HG03097 (cell line): Measurements from ENCODE around the gene IL13RA1.
"Not testable (repeated sequence)": the region's sequence is repeated elsewhere in the genome, so short reads cannot be mapped to it uniquely, and the experiment has no call there.

Experiments used
- ATAC-seq: cut with Tn5 transposase; IDR thresholded peaks from one replicate; pipeline ENCODE4 v1.9.1; 2021; ENCODE audit not compliant: unreplicated experiment, low FRiP score

IL13RA1 gene

DNA sequence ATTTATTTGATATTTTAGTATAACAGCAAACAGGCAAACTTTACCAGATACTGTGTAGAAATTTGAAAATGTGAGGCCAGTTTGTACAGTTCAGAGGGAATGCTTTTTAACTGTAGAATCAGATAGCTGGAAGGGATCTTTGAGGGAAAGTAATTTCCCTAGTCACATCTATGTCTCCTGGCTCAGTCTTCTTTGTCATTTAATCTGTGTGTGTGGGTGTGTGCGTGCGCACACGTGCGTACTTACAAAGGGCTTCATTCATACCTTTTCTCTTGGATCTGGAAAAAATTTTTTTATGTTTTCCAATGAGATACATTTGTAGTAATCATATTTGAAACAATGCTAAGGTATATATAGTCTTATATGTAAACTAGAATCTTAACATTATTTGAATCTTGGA, 44.6 kb downstream of the IL13RA1 start:
- no peak for ATAC-seq

DNA sequence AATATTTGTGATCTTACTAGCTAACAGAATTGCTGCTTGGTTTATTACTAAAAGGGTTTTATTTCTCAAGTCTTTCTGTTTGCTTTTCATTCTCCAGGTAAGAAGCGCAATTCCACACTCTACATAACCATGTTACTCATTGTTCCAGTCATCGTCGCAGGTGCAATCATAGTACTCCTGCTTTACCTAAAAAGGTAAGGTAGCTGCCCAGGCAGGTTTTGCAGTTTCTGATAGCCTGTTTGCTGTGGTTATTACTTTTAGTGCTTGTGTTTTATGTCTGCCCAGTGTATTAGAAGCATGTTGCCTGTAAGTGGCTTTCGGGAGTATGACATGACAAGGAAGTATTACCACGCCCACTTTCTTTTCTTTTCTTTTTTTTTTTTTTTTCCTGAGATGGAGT, 46.4 kb downstream of the IL13RA1 start:
- ATAC-seq: no peak

DNA sequence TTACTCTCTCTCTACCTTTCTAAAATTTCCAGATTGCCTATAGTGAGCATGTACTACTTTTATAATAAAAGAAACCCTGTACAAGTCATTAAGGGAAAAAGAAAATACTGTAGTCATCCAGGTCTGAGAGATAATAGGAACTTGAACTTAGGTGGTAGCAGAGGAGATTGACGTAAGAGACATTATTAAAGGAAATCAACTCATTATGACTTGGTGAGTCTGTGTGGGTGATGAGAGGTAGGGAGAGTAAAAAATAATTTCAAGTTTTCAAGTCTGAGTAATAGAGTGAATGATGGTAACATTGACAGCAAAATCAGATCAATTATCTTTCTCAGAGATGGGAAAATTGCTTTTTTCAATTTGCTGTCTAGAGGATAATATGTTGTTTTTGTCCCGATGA, 52.2 kb downstream of the IL13RA1 start:
- no peak for ATAC-seq

DNA sequence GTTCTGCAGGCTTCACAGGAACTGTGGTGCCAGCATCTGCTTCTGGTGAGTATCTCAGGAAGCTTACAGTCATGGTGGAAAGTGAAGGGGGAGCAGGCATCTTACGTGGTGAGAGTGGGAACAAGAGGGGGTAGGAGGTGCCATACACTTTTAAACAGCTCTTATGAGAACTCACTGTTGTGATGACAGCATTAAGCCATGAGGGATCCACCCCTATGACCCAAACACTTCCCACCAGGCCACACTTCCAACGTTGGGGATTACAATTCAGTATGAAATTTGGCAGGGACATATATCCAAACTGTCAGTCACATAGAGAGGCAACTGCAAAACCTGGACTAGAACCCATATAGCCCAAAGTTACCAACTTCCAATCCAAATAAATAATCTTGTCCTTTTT, 53.1 kb downstream of the IL13RA1 start:
- ATAC-seq: no peak

DNA sequence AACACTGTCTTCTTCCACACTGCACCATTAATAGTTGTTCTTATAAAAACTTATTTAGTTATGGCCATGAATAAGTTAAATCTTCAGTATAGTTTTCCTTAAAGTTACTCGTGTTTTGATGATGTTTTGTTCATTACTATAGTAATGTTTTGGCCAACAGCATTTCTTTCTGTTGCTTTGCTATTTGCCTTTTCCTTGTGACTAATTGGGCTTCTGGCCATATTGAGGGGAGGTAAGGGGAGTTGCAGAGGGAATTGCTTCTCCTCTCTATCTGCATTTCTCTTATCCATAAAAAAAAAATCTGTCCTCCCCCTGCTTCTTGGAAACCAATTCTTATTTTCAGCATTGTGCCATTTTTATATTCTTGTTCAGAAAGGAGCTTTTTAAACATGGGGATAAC, 53.5 kb downstream of the IL13RA1 start:
- ATAC-seq: no peak

DNA sequence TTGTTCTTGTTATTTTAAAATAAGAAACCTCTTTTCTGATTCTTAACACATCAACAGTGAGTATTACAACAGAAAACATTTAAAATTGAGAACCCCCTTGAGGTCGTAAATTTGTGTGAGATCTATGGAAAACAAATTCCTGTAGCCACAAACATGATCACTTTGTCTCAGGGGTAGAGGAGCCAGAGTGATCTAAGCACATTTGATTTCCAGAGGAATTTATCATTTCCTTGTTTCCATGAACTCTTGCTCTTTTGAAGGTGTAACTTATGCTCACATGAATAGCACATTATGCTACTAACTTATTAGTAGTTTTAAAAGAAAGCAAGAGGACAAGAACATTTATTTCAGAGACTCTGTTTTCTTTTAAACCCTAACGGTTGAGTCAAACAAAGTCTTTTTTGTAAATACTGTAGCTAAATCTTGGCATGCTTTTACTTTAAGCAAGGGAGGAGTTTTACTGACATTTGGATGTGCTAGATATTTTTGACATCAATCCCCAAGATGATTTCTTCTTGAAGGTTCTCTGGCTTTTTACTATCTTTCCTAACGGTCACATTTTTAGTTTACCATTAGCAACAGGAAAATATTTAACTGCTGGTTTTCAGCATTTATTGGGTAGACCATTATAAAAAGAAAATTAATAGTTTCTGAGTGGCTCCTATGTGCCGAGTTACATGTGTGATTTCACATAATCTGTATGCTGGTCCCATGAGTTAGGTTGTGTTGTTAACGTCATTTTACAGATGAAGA, 68.3 kb downstream of the IL13RA1 start:
- no peak for ATAC-seq

DNA sequence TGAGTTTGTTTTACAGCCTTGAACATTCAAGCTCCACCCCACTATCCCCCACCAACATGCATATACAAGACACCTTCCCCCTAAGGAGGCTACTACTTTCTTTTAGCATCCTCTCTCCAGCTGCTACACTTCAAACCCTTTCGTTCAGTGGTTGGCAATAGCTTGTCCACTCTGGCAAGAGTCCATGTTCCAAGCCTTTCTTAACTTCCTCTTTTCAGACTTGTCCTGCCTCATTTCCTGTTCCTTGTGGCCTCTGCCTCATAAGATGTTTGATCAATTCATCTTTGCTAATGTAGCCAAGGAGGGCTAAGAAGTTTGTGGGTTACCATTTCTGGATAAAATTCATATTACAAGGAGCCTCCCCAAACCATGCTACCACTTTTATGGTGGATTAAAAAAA, 75.5 kb downstream of the IL13RA1 start:
- no peak for ATAC-seq

DNA sequence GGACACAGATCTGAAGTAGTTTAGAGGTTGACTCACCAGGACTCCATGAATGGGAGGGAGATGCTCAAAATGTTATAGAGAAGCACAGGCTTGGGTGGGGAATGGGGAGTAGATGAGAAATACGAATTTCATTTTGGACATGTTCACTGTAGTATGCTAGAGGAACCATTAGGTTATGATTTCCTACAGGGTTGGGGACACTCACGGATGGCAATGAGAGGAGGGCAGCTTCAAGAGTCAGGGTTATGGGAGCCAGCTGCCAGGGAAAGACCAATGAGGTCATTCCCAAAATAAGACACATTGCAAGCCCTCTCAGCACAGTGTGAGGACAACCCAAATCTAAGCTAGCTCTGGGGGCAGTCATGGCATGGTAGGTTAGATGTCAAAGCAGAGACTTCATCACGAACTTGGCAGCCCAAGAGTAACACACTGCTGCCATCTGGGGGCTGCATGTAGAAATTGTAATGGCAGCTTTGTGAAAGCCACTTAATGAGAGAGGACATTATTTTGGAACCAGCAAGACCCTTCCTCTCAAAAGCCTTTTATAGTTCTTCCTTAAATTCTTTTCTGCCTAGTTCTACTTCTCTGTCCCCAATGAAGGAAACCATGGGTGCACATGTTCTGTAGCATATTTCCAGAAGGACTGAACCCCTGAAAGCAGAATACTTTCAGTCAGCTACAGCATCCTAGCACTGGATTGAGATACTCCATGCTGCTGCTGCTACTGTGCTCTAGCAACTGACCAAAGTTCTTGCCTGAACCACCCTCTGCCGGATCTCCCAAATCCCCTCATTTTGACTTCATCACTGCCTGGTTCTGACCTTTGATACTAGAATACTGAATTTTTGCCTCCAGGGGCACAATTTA, 80.0 kb downstream of the IL13RA1 start:
- no peak for ATAC-seq

DNA sequence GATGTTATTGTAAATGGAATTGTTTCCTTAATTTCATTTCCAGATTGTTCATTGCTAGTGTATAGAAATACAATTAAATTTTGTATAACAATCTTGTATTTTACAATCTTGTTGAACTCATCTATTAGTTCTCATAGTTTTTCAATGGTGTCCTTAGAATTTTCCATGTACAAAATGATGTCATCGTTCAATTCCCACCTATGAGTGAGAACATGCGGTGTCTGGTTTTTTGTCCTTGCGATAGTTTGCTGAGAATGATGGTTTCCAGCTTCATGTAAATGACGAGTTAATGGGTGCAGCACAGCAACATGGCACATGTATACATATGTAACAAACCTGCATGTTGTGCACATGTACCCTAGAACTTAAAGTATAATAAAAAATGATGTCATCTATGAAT, 89.9 kb downstream of the IL13RA1 start:
- not testable (repeated sequence) for ATAC-seq

DNA sequence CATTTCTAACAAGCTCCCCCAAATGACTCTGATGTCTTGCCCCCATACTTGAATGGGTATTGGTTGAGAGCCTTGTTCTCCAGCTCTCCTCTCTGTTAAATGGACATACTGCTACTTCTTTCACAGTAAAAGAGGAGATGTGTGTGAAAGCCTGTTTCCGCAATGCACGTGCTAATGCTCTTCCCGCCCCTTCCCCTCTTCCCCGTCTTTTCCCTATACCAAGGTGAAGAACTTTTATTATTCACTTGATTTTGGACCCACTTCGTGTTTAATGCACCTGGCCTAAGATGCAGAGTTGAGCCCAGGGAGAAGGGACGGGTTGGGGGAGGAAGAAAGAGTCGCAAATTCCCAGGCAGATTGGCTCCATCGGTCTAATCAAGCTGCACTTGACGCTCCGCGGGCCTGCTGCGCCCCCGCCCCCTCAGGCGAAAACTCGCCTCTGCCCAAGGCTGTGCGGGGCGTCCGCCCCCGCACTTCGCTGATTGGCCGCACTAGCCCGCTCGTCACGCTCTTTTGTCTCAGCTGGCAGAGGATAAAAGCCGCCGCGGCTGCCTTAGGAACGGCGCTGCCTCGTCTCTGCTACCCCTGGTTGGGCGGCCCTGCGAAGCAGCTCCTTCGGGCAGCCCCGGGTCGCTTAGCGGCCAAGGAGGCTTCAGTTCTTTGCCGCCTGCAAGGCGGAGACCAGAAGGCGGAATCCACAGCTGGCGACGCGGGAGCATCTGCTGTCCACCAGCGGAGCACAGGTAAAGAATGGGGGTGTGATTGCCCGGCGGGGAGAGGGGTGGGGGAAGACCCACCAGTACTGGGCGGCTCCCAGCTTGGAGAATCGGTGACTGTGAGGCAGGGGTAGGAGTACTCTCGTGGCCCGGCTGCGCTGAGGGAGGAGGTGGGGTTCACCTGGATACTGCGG, 96.1 kb downstream of the IL13RA1 start, which contains the start of gene ZCCHC12:
ZCCHC12 (plus strand) TSS at position 562 of the 910 bp plus-strand sequence. CDS start 1,421 bp downstream, outside the sequence.
- ATAC-seq: no peak

DNA sequence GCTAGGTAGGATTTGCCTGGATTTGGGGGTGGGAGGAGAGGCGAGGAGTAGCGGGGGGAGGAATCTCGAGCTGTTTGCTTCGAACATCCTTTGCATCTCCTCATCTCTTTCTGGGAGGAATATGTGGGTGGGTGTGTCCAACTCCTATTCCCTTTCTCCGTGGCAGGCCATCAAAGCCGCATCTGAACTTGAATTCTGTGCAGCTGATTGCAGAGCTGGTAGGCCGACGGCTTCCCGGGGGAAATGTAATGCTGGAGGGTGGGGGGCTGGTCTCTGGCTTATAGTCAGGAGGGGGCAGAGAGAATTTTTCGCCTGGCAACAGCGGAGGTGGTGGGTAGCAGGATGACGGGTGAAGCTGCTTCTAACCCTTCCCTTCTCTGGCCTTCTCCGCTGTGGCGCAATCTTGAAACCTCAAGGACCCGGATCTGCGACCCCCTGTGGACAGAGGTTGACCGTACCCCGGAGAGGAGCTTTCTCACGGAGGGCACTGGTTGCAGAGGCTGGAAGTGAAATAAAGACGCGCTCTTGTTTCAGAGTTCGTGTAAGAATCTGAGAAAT, 96.8 kb downstream of the IL13RA1 start:
- no peak for ATAC-seq

DNA sequence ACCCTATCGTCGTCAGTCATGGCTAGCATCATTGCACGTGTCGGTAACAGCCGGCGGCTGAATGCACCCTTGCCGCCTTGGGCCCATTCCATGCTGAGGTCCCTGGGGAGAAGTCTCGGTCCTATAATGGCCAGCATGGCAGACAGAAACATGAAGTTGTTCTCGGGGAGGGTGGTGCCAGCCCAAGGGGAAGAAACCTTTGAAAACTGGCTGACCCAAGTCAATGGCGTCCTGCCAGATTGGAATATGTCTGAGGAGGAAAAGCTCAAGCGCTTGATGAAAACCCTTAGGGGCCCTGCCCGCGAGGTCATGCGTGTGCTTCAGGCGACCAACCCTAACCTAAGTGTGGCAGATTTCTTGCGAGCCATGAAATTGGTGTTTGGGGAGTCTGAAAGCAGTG, 97.8 kb downstream of the IL13RA1 start:
- ATAC-seq: no peak

DNA sequence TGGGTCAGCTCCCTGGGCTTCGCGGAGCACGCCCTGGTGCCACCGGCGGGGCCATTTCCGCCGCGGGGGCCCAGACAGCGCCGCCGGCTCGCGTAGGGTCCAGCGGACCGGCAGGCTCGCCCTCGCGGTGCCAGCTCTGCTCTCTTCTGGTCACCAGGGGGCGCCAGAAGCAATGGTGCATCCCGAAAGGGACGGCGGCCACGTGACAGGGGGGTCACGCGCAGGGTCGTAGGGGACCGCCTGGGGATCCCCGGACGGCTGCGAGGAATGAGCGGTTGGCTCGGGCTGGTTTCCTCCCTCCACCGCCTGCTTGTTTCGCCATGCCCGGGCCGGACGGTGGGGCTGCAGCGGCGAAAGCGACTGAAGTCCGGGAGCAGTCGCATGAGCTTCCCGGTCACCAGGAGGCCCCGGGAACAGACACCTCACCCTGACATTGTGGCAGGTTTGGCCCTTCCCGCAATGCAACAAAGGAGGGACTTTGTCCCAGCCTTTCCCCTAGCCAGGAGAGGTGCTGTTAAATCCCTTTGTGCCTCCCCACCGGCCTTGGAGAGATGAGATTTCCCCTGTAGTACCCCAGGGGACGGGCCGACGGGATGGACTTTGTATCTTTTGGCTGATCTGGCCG, 112.0 kb downstream of the IL13RA1 start:
- ATAC-seq: peak; percentile 74
